GM23338 (cell line): ENCODE measurements around the gene RAB4A. TPM values are rescaled to one million over a fixed set of nuclear protein-coding genes. Genes with fewer than 3 reads are reported as not detected.

Experiments
- ATAC-seq: fragments of 200-7000 bp; cut with Tn5 transposase; 3 replicates; pipeline ENCODE4 v1.9.1; 2020
- DNase-seq: peaks from one replicate; pipeline ENCODE4 v3.0.0-alpha.2; 2015; ENCODE audit warnings: low spot score
- H2AFZ ChIP-seq: fragments of 200-600 bp; sonication (generic); 2 replicates; pipeline ENCODE4 v1.8.0; 2016; ENCODE audit warnings: antibody characterized with exemption, mild to moderate bottlenecking, moderate library complexity
- H3F3A ChIP-seq: fragments of 200-600 bp; sonication (generic); replicated peaks from 2 replicates; pipeline ENCODE4 v1.8.0; 2017; ENCODE audit warnings: antibody characterized with exemption, mixed run types, low read depth
- H3K27ac ChIP-seq: fragments of 200-600 bp; sonication (generic); 2 replicates; pipeline ENCODE4 v1.6.1; 2016; ENCODE audit warnings: low read depth
- H3K27me3 ChIP-seq: fragments of 200-600 bp; sonication (generic); 2 replicates; pipeline ENCODE4 v1.8.0; 2016; ENCODE audit warnings: mild to moderate bottlenecking, mixed run types, moderate library complexity; ENCODE audit not compliant: insufficient read depth
- H3K36me3 ChIP-seq: fragments of 200-600 bp; sonication (generic); 2 replicates; pipeline ENCODE4 v1.8.0; 2016; ENCODE audit warnings: mild to moderate bottlenecking; ENCODE audit not compliant: insufficient read depth
- H3K4me1 ChIP-seq: fragments of 200-600 bp; sonication (generic); 2 replicates; pipeline ENCODE4 v1.8.0; 2016; ENCODE audit warnings: mild to moderate bottlenecking, moderate library complexity; ENCODE audit not compliant: insufficient read depth
- H3K4me2 ChIP-seq: fragments of 200-600 bp; sonication (generic); 2 replicates; pipeline ENCODE4 v1.7.1; 2017; ENCODE audit warnings: mixed run types
- H3K4me3 ChIP-seq: fragments of 200-600 bp; sonication (generic); 2 replicates; pipeline ENCODE4 v1.6.1; 2016; ENCODE audit warnings: mixed run types
- H3K79me2 ChIP-seq: fragments of 200-600 bp; sonication (generic); replicated peaks from 2 replicates; pipeline ENCODE4 v1.8.0; 2017; ENCODE audit warnings: mild to moderate bottlenecking; ENCODE audit not compliant: insufficient read depth
- H3K9me2 ChIP-seq: fragments of 200-600 bp; sonication (generic); 2 replicates; pipeline ENCODE4 v1.8.0; 2017; ENCODE audit not compliant: insufficient read depth
- H4K20me1 ChIP-seq: fragments of 200-600 bp; sonication (generic); replicated peaks from 2 replicates; pipeline ENCODE4 v1.8.0; 2017; ENCODE audit warnings: mild to moderate bottlenecking; ENCODE audit not compliant: insufficient read depth
- H3K27ac Mint-ChIP-seq: 2 replicates; pipeline ENCODE4 v1.8.0; 2020; ENCODE audit warnings: inconsistent platforms, mild to moderate bottlenecking, moderate library complexity, mixed read lengths
- H3K27me3 Mint-ChIP-seq: 3 replicates; pipeline ENCODE4 v1.8.0; 2022; ENCODE audit warnings: low read depth, mild to moderate bottlenecking, moderate library complexity, mixed read lengths, inconsistent platforms; ENCODE audit not compliant: insufficient read depth, poor library complexity
- H3K36me3 Mint-ChIP-seq: 3 replicates; pipeline ENCODE4 v1.8.0; 2021; ENCODE audit warnings: low read depth, mild to moderate bottlenecking, inconsistent platforms, moderate library complexity, mixed read lengths
- H3K4me1 Mint-ChIP-seq: 3 replicates; pipeline ENCODE4 v1.8.0; 2020; ENCODE audit warnings: mild to moderate bottlenecking, inconsistent platforms, mixed read lengths
- H3K4me3 Mint-ChIP-seq: 3 replicates; pipeline ENCODE4 v1.8.0; 2021; ENCODE audit warnings: moderate library complexity, mild to moderate bottlenecking, inconsistent platforms, mixed read lengths
- H3K9me3 Mint-ChIP-seq: 3 replicates; pipeline ENCODE4 v1.8.0; 2020; ENCODE audit warnings: moderate library complexity, mild to moderate bottlenecking, inconsistent platforms, mixed read lengths
- CREB1 ChIP-seq: fragments of 250-450 bp; sonication (Bioruptor Pico); IDR thresholded peaks from 2 replicates; pipeline ENCODE4 v1.5.0; 2020; ENCODE audit warnings: low read depth, mild to moderate bottlenecking, moderate library complexity
- CTCF ChIP-seq, 2 experiments: fragments of 200-600 bp in 1 of 2; sonication (generic) in 1 of 2; conservative IDR thresholded peaks; 2 replicates each; pipeline versions ENCODE4 v1.5.1 to v1.6.1; 2016 to 2017; ENCODE audit warnings: antibody characterized with exemption in 2 of 2, low read depth in 2 of 2, mild to moderate bottlenecking in 2 of 2, moderate library complexity in 1 of 2
- ETS1 ChIP-seq: IDR thresholded peaks from 2 replicates; pipeline ENCODE4 v1.6.1; 2016; ENCODE audit warnings: antibody characterized with exemption
- EZH2 ChIP-seq: fragments of 200-600 bp; sonication (generic); IDR thresholded peaks from one replicate; pipeline ENCODE4 v1.8.0; 2017; ENCODE audit warnings: antibody characterized with exemption, mild to moderate bottlenecking, low read depth; ENCODE audit not compliant: unreplicated experiment
- JUNB ChIP-seq: IDR thresholded peaks from one replicate; pipeline ENCODE4 v1.6.1; 2016; ENCODE audit warnings: antibody characterized with exemption; ENCODE audit not compliant: unreplicated experiment
- NANOG ChIP-seq: IDR thresholded peaks from 2 replicates; pipeline ENCODE4 v1.6.1; 2016; ENCODE audit warnings: antibody characterized with exemption, borderline replicate concordance
- POLR2AphosphoS5 ChIP-seq: IDR thresholded peaks from 2 replicates; pipeline ENCODE4 v1.6.1; 2016; ENCODE audit warnings: antibody characterized with exemption, low read depth
- REST ChIP-seq: IDR thresholded peaks from one replicate; pipeline ENCODE4 v1.6.1; 2018; ENCODE audit warnings: antibody characterized with exemption; ENCODE audit not compliant: unreplicated experiment
- STAT1 ChIP-seq: IDR thresholded peaks from one replicate; pipeline ENCODE4 v1.6.1; 2016; ENCODE audit warnings: antibody characterized with exemption; ENCODE audit not compliant: unreplicated experiment
- ZNF114 ChIP-seq: fragments of 250-450 bp; sonication (Bioruptor Pico); IDR thresholded peaks from 2 replicates; pipeline ENCODE4 v1.5.0; 2020; ENCODE audit warnings: mild to moderate bottlenecking, moderate library complexity
- ZNF331 ChIP-seq: fragments of 250-450 bp; sonication (Bioruptor Pico); IDR thresholded peaks from 2 replicates; pipeline ENCODE4 v1.5.0; 2020; ENCODE audit warnings: low read depth, mild to moderate bottlenecking, moderate library complexity
- ZNF462 ChIP-seq: fragments of 250-450 bp; sonication (Bioruptor Pico); IDR thresholded peaks from 2 replicates; pipeline ENCODE4 v1.5.0; 2020; ENCODE audit warnings: mild to moderate bottlenecking, moderate library complexity
- polyA plus RNA-seq: library from polyadenylated mRNA; unstranded; fragments of >200 nt; fragmentation: Nextera tagmentation; extraction: Ambion mirVana; gene quantifications from 2 replicates; pipeline ENCODE4 v1.2.1, GENCODE V29; 2016
- total RNA-seq: library from RNA; depleted of rRNA; stranded (reverse); fragments of >200 nt; shearing (Covaris generic); gene quantifications from 2 replicates; pipeline ENCODE4 v1.2.3, GENCODE V29; 2014

The RAB4A gene
- total and polyA plus RNA-seq, 2 experiments from 2014 or later, result 37.5 to 50.8 TPM

GRCh38 chr1:229270547-229271447, at the start of gene RAB4A (continued):
- TF ChIP-seq ETS1, result no peak

- no peak overlapping the region for H3K27ac ChIP-seq
- H3K9me3 Mint-ChIP-seq, result no peaks in the 10 kb centered on the region
- H3K4me1 ChIP-seq, result no peaks in the 10 kb centered on the region; the same call in 1 of the 2 replicates
- H4K20me1 ChIP-seq, result no peaks in the 10 kb centered on the region
- no peaks in the 10 kb centered on the region for H3K36me3 Mint-ChIP-seq
- H3K27me3 Mint-ChIP-seq, result peaks cover 2% of the 10 kb centered on the region
- H3K4me3 Mint-ChIP-seq, result no peak overlapping the region
- no peaks in the 10 kb centered on the region for H3K79me2 ChIP-seq
- peaks cover 10% of the 10 kb centered on the region for H3K4me1 Mint-ChIP-seq
- no peak overlapping the region for H3K4me3 ChIP-seq
- no peak for DNase-seq
- no peaks in the 10 kb centered on the region for H3K27me3 ChIP-seq
- peaks cover 13% of the 10 kb centered on the region for H3K9me2 ChIP-seq
- no peaks in the 10 kb centered on the region for H3K36me3 ChIP-seq
- no peak for ATAC-seq
- H3K4me2 ChIP-seq, result no peak overlapping the region
- H3K27ac Mint-ChIP-seq, result no peak overlapping the region
- H3F3A ChIP-seq, result no peaks in the 10 kb centered on the region
- H2AFZ ChIP-seq, result no peak overlapping the region
- TF ChIP-seq EZH2 (no peak), ZNF114 (CRISPR knock-in tag) (no peak), ZNF331 (CRISPR knock-in tag) (no peak), CREB1 (CRISPR knock-in tag) (no peak), REST (no peak), STAT1 (no peak), JUNB (no peak), ZNF462 (CRISPR knock-in tag) (no peak), NANOG (no peak), CTCF (conservative IDR thresholded peaks at IDR 0.05; ENCODE audit: low read depth in 2 of 2) (no peak), POLR2AphosphoS5 (no peak)
Observed at GRCh38 chr1:229222081-229222480, 48.8 kb upstream of the RAB4A start.
